NK-92 (cell line): ENCODE results near the gene UNC93B1.

Experiments
- DNase-seq: peaks from one replicate; lab custom pipeline; 2025; ENCODE audit not compliant: unreplicated experiment; lab: John Stamatoyannopoulos, UW

Gene UNC93B1

DNA sequence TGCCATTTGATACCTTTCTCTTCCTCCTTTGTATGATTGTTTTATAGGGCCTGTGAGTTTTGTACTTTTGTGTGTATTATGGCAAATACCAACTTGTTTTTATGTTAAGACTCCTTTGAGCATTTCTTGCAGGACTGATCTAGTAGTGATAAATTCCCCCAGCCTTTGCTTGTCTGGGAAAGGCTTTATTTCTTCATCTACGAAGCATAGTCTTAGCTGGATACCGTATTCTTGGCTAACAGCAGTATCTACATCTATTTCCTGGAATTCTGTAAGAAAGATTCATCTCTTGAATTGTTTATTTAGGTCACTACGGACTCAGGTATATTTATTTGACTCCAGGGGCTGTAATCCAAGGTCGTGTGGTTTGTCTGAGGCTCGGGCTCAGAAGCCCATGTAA is 20.6 kb upstream of the UNC93B1 start:
- no peak for DNase-seq

DNA sequence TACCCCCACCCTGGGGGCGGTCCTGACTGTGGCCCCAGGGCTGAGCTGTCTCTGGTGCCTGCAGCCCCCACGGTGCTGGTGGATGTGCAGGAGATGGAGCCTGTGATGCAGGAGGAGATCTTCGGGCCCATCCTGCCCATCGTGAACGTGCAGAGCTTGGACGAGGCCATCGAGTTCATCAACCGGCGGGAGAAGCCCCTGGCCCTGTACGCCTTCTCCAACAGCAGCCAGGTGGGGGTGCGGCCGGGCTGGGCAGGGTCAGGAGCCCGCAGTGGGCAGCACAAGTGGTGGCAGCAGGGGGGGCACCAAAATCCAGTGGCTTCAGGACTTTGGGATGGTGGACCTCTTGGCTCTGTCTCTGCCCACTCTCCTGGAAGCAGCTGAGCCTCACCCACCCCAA is 18.6 kb upstream of the UNC93B1 start:
- DNase-seq, result no peak

DNA sequence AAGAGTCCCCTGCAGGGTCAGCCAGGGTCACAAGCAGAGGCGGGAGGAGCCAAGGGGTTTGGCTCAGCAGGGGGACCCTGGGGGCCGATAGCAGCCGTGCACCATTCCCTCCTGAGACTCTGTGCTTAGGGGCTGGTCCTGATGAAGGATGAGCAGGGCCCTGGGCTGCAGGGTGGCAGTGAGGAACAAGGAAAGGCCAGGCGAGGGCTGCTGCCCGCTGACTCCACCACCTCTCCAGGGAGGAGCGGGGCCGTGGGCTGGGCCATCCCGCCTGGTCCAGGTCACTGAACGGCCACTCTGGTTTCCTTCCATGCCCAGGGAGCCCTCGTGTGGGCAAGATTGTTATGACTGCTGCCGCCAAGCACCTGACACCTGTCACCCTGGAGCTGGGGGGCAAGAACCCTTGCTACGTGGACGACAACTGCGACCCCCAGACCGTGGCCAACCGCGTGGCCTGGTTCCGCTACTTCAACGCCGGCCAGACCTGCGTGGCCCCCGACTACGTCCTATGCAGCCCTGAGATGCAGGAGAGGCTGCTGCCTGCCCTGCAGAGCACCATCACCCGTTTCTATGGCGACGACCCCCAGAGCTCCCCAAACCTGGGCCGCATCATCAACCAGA is 17.4 kb upstream of the UNC93B1 start:
- no peak for DNase-seq

DNA sequence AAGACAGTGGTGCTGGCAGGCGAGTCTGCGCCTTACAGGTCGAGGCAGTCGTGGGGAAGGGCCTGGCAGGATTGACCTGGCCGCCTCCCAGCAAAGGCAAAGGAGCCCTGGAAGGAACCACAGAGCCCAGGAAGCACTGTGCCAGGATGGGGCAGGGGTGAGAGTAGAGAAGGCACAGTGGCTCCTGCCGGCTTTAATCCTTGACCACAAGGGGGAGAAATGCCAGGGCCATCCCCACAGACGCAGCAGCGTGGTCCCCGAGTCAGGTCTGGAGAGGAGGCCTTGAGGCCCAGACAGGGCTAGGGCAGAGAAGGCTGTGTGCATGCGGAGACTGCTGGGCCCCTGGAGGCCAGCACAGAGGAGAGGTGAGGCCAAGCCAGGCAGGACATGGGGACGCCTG is 16.7 kb upstream of the UNC93B1 start:
- DNase-seq, result no peak

DNA sequence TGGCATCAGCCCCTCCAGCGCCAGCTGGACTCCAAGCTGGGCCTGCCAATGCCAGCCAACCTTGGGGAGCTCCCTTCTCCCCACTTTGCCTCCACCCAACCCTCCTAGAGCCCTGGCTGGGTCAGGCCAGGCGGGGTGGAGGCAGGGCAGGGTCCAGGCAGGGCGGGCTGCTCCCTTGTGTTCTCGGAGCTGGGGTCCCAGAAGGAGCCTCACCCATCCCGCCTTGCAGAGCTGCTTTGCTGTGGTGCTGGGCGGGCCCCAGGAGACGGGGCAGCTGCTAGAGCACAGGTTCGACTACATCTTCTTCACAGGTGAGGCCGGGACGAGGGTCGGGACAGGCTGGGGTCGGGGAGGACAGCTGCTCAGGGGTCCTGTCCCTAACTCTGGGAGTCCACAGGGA is 15.6 kb upstream of the UNC93B1 start:
- no peak for DNase-seq

DNA sequence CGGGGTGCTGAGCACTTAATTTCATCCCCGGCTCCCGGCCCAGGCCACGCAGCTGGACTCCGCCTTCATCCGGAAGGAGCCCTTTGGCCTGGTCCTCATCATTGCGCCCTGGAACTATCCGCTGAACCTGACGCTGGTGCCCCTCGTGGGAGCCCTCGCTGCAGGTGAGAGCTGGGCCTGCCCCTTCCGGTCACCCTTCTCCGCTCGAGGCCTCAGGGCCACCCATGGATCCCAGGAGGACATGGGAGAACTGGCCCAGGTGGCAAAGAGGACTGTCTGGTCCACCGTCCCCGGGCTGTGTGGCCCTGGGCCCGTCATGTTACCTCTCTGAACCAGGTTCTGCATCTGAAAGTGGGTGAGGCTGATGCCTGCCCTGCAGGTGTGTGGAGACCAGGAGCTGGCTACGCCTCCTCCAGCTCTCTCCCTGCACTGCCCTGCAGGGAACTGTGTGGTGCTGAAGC is 14.9 kb upstream of the UNC93B1 start:
- no peak for DNase-seq

DNA sequence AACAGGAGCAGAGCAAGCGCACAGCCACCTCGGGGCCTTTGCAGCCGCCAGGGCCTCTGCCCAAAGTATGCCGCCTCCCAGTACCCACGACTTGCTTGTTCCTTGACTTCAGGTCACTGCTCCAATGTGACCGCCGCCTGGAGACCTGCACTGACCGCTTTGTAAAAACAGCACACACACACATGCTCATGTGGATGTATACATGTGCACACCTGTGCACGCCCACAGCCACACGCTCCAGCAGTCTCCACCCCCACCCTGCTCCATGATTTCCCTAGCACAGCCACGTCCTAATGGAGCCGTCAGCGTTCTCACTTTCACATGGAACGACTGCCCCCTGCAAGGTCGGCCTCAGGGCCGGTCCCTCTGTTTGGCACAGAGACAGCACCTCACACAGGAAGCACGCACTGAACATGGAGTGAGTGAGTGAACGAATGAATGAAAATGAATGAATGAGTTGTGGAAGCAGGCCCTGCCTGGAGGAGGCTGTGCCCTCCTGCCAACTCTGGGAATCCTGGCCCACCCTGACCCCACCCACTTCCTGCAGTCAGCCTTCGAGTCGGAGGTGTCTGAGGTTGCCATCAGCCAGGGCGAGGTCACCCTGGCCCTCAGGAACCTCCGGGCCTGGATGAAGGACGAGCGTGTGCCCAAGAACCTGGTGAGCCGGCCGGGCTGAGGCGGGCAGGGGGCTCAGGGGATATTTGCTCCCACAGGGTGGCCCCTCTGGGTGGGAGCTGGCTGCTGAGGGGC is 14.3 kb upstream of the UNC93B1 start:
- DNase-seq, result no peak

DNA sequence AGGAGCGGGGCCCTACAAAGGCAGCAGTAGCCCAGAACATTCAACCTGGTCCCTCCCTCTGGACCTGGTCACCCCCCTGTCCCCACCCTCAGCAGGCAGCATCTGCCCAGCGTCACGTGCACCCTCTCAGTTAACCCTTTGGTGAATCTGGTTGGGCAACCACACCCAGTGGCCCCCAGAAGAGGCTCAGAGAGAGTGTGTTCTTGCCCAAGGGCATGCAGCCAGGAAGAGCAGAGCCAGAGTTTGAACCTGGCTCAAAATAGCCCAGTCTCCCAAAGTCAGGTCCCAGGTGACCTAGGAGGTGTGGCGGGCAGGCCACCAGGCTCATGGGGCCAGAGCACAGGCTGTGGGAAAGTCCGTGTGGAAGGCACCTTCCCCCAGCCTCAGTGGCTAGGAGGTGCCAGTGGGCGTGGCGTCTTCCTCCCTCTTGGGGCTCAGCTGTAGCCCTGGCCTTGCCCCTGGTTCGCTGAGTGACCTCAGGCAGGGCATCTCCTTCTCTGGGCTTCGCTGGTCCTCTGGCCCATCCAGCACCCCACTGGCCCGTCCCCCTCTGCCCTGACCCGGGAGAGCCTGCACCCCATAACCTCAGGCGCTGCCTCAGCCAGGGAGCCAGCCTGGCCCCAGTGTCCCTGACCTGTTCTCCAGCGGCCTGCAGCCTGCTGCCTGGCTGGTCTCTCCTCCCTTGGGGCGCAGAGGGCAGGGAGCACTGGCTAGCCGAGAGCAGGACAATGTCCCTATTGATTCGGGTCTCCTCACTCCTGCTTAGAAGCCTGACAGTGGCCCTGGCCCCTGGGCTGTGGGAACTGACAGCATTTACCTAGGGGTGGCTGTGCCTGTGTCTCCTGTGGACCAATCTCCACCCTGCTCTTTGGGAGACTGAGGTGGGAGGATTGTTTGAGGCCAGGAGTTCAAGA is 13.3 kb upstream of the UNC93B1 start:
- DNase-seq, result no peak

DNA sequence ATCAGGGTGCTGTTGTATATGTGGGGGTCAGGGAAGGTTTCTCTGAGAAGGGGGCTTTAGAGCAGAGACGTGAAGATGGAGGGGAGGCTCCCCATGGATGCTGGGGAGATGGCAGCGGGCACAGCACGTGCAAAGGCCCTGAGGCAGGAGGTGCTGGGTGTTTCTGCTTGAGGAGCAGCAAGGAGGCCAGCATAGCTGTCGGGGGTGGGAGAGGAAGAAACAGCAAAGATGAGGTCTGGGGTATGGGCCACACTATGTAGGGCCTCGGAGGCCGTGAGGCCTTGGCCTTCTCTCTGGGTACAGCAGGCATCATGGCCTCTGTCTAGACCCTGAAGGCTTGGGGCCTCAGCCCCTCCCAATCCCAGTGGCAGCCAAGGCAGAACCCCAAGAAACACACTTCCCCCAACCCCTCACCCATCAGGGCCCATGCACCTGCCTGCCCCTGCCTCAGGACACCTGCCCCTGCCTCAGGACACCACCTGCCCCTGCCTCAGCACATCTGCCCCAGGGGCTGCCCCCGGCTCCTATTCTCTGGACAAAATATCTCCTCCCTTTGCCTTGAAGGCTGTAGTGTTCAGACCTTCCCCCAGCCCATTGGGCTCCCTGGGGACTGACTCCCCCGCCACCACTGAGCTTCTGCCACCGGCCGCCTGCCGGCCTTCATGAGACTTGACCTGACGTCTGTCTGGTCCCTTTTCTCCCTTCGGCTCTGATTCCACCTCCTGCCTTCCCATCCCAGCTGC is 12.4 kb upstream of the UNC93B1 start:
- no peak for DNase-seq

DNA sequence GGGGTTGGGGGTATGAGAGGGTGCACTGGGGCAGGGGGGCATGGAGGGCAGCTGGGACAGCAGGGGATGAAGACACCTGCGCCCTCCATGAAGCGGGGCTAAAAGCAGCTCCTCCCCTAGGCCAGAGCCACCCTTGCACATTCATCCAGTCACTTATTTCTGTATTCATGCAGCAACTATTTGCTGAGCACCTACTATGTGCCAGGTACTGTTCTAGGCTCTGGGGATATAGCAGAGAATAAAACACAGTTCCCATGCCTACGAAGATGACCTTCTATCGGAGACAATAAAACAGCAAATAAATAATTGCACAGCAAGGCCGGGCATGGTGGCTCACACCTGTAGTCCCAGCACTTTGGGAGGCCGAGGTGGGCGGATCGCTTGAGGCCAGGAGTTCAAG is 11.6 kb upstream of the UNC93B1 start:
- DNase-seq, result no peak

DNA sequence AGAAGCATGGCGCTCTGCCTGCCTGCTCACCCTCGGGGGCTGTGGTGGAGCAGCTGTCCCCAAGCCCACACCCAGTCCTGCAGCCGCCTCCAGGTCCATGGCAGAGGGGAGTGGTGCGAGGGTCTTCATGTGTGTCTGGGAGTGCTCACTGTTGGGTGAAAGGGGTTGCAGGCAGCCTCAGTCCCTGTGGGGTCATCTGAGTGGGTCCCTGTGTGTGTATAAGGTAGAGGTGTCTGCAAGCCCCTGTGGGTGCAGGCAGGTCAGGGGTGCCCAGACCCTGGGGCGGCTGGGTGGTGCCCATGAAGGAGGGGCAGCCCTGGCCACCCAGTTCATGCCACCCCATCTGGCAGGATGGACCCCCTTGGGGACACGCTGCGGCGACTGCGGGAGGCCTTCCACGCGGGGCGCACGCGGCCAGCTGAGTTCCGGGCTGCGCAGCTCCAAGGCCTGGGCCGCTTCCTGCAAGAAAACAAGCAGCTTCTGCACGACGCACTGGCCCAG is 11.1 kb upstream of the UNC93B1 start:
- no peak for DNase-seq

DNA sequence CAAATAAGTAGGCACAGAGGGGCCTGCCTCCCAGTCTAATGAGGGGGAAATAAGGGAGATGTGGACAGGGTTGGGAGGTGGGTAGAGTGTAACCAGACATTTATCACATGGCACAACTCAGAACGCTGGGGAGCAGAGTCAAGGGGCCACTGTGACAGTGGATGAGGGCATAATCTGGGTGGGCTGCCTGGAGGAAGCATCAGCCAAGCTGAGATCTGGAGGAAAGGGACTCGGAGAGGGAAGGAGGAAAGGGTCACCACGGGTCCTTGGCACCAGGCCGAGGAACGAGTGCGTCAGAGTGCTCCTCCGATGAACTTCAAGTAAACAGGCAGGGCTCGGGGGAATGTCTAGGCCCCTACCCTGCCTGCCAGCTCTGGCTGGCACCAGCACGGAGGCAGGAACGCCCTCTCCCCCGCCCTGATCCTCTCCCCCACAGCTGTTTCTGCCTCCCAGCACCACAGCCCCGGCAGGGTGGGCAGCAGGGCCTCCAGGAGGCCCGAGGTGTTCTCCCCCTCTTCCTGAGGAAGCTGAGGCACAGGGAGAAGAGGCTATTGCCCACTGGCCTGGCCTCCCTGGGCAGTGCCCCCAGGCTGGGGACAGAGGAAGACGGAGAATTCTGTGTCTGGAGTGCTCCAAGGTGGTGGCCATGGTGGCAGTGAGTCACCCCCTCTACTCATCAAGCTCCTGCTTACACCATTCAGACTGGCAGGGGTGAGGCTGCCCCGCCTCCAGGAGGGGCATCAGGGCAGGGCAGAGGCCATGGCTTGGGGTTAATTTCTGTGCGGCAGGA is 10.5 kb upstream of the UNC93B1 start:
- no peak for DNase-seq

DNA sequence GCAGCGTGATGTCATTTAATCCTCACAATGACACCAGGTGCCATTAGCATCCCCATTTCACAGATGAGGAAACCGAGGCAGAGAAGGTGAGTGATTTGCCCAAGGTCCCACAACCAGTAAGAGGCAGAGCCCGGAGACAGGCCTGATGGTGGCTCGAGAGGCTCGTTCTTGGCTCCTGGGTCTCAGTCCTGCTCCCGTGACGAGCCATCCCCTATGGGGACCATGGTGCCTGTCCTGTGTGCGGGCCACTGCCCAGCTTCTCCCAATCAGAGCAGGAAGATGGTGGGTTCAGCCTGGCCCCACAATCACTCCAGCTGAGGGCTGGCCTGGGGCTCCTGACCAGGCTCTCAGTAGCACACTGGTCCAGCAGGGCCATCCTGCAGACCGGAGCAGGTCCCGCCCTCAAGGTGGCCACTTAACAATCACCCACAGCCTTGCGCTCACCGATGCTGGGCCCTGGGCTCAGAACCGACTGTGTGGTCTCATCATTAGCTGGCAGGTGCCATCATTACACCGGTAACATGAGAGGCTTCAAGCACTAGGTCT is 9.8 kb upstream of the UNC93B1 start:
- DNase-seq, result no peak

DNA sequence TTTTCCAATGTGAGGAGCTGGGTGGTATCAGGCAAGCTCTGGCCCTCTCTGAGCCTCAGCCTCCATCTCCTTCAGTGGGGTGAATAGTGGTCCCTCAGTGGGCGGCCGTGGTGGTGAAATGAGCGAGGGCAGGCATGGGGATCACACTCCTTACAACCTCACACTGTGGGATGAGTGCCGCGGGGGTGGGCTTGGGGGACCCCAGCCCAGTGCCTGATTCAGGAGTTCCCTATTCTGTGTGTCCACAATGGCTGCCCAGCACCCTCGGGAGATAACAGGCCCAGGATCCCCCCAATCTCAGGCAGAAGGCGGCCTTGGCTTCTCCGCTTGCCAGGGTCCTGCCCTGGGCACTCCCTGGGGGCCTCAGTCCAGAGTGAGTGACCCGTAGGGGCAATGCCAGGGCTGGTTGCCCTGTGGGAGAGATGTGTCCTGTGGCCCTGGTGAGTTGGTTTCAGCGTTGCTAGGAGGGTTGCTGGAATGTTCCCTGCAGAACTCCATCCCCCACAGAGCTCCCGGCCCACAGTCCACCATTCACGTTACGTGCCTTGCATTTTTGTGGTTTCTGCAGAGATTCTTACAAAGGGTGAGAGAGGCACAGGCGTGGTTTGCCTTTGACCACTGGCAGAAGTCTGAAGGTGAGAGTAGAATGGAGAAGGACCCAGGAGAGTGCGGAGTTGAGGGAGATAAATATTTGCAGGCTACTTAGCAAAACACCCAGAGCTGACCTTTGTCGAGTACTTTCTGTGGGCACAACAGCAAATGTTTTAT is 9.1 kb upstream of the UNC93B1 start:
- DNase-seq, result no peak

DNA sequence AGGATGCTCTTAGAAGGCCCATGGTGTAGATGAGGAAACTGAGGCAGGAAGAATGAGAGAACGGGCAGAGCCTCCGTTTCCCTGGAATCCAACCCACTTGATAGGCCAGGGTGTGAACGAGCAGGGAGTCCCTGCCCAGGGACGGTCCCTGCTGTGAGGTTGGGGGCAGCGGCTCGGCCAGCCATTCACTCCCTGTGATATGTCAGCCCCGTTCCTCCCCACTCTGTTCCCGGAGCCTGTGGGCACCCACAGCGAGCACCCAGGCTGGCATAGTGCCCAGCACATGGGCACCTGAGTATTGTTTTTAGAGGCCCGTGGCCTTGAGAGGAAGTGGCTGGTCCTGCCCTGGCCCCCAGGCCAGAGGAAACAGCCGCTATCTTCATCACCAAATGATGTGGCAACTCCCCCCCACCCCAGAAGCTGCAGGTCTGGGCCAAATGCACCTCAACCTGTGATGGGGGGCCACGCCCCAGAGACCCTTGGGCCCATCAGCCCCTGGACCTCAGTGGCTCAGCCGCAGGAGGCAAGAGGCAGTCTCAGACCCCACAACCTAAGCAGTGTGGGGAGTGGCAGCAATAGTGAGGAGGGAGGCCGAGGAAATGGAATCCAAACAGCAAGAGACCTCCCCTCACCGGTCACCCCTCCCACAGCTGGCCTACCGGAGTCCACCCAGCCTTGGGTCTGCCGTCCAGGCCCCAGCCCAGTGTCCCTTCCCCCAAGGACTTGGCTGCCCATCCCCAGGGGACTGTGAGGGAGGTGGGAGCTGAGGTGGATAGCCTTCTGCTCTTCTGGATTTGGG is 8.3 kb upstream of the UNC93B1 start:
- no peak for DNase-seq

DNA sequence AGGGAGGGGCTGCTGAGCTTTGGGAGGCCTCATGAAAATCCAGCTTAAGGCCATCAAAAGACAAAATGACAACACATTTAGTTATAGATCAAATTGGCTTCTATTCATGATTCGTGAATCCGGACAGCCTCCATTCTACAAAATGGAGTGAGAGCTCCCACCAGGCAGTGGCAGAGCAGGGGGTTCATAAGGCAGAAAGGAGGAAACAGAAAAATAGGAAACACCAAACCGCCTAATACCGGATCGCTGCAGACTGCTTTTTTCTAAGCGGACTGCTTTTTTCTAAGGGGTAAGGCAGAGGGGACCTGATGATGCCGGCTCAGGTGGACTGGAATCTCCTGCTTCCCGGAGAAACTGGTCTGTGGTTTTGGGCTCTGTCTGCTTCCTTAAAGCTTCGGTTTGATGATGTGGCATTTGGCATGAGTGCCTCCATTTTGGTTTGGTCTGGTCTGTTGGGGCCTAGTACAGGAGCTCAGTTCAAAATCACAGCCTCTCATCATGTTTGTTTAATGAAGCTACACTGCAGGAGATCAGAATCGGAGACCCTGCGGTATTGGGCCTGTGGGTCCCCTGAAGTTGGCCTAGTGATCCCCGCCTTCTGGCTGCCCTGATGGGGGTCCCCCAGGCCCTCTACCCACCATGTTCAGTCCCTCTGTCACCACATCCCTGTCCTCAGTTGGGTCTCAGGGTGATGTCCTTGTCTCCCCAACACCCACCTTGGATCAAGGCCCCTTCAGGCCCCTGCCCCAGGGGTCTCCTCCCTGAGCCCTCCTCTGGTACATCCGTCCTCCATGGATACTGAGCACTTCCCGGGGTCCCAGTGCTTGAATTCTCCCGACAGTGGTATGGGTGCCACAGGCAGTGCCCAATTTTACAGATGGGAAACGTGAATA is 7.4 kb upstream of the UNC93B1 start:
- no peak for DNase-seq
